ENCODE results near the gene RGCC. TPM values are rescaled to one million over a fixed set of nuclear protein-coding genes. Genes with fewer than 3 reads are reported as not detected.

The RGCC gene
- total RNA-seq, 1 donor from 2014 or later: 212 TPM

GRCh38 chr13:41509971-41510370, 52.6 kb downstream of the RGCC start:
- intact Hi-C loops (cut with DNase I): no loop called here
- no peak for TF ChIP-seq POLR2AphosphoS5 (IDR thresholded peaks at IDR 0.05; ENCODE audit: insufficient read depth in 1 of 2, low read depth in 1 of 2)
- TF ChIP-seq, protein P1, sequence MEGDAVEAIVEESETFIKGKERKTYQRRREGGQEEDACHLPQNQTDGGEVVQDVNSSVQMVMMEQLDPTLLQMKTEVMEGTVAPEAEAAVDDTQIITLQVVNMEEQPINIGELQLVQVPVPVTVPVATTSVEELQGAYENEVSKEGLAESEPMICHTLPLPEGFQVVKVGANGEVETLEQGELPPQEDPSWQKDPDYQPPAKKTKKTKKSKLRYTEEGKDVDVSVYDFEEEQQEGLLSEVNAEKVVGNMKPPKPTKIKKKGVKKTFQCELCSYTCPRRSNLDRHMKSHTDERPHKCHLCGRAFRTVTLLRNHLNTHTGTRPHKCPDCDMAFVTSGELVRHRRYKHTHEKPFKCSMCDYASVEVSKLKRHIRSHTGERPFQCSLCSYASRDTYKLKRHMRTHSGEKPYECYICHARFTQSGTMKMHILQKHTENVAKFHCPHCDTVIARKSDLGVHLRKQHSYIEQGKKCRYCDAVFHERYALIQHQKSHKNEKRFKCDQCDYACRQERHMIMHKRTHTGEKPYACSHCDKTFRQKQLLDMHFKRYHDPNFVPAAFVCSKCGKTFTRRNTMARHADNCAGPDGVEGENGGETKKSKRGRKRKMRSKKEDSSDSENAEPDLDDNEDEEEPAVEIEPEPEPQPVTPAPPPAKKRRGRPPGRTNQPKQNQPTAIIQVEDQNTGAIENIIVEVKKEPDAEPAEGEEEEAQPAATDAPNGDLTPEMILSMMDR (IDR thresholded peaks at IDR 0.05): no peak
- no peak for TF ChIP-seq POLR2A (IDR thresholded peaks at IDR 0.05)
- H3K27me3 ChIP-seq: no peaks in the 10 kb centered on the region
- H3K4me1 ChIP-seq: no peaks in the 10 kb centered on the region
- no peak overlapping the region for H3K4me3 ChIP-seq
- no peak for DNase-seq (ENCODE audit: extremely low spot score in 2 of 2)
- no peaks in the 10 kb centered on the region for H3K36me3 ChIP-seq
- no peak overlapping the region for H3K27ac ChIP-seq
- no peaks in the 10 kb centered on the region for H3K9me3 ChIP-seq

DNA sequence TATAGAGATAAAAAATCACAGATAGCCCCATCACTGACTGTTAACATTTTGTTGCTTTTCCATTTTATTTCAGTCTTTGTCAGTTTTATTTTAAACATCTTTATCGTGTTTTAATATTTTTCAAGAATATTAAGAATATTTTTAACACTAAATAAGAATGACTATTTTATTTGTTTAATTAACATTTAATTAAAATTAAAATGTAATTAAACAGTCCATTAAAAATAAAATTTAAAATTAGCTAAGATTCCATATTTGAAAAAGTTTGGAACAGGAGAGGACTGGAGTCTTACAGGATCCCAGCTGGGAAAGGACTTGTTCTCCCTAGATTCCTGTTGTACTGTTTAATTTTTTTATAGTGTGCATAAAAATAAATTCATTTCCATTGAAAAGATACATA, 54.5 kb downstream of the RGCC start:
- no peaks in the 10 kb centered on the region for H3K4me1 ChIP-seq
- no peak overlapping the region for H3K27ac ChIP-seq
- H3K27me3 ChIP-seq: no peaks in the 10 kb centered on the region
- TF ChIP-seq POLR2AphosphoS5 (IDR thresholded peaks at IDR 0.05; ENCODE audit: insufficient read depth in 1 of 2, low read depth in 1 of 2): no peak
- TF ChIP-seq, protein P1 (IDR thresholded peaks at IDR 0.05): no peak
- no peak for TF ChIP-seq POLR2A (IDR thresholded peaks at IDR 0.05)
- no peaks in the 10 kb centered on the region for H3K36me3 ChIP-seq
- no peaks in the 10 kb centered on the region for H3K9me3 ChIP-seq
- no peak for DNase-seq (ENCODE audit: extremely low spot score in 2 of 2)
- intact Hi-C loops (cut with DNase I): no loop called here
- H3K4me3 ChIP-seq: no peak overlapping the region

GRCh38 chr13:41512441-41512840, 55.1 kb downstream of the RGCC start:
- Histone ChIP-seq H3K27ac (no peak overlapping the region), H3K4me3 (no peak overlapping the region), H3K4me1 (no peaks in the 10 kb centered on the region), H3K27me3 (no peaks in the 10 kb centered on the region), H3K36me3 (no peaks in the 10 kb centered on the region), H3K9me3 (no peaks in the 10 kb centered on the region)
- no peak for DNase-seq (ENCODE audit: extremely low spot score in 2 of 2)
- intact Hi-C loops (cut with DNase I): no loop called here
- no peak for TF ChIP-seq POLR2AphosphoS5 (IDR thresholded peaks at IDR 0.05; ENCODE audit: insufficient read depth in 1 of 2, low read depth in 1 of 2)

DNA sequence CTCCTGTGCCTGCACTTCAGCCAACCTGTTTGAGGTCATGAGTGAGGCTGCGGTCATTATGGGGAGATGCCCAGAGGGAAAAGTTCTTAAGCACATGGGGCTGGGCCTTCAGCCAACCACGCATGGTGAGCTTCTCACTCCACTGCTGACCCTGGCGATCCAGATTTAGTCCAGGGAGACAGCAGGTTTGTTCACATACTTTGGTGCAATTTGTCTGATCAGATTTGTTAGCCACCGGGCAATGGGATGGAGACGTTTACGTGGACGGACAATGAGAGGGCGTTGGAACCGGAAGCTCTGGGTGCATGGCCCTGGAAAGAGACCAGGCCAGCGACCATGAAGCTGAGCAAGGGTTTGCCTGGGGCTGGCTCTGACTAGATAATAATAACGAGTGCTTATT, 56.2 kb downstream of the RGCC start:
- DNase-seq (ENCODE audit: extremely low spot score in 2 of 2): no peak
- Histone ChIP-seq H3K4me3 (no peak overlapping the region), H3K9me3 (no peaks in the 10 kb centered on the region), H3K27me3 (no peaks in the 10 kb centered on the region), H3K36me3 (no peaks in the 10 kb centered on the region), H3K27ac (no peak overlapping the region), H3K4me1 (no peaks in the 10 kb centered on the region)
- TF ChIP-seq POLR2AphosphoS5 (IDR thresholded peaks at IDR 0.05; ENCODE audit: insufficient read depth in 1 of 2, low read depth in 1 of 2): no peak
- TF ChIP-seq, protein P1 (IDR thresholded peaks at IDR 0.05): no peak
- intact Hi-C loops (cut with DNase I): no loop called here

DNA sequence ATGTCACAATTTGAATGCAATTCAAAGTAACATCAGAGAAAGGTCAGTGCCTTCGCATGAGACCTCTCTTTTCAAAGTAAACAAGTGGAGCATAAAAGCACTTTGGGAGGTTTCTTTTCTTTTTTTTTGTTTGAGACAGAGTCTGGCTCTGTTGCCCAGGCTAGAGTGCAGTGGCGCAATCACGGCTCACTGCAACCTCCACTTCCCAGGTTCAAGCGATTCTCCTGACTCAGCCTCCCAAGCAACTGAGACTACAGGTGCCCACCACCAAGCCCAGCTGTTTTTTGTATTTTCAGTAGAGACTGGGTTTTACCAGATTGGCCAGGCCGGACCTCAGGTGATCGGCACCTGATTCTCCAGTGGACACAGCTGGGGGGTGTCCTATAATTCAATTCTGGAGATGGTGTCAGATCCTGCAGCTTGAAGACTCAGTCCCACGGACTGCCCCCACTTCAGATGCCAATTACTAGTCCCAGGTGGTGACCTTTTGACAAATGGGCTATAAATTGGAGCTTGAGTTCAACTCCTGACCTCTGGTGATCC, 57.6 kb downstream of the RGCC start:
- no peak for DNase-seq (ENCODE audit: extremely low spot score in 2 of 2)
- Histone ChIP-seq H3K27ac (no peak overlapping the region), H3K4me3 (no peak overlapping the region)

More for the DNA sequence above, 57.6 kb downstream of the RGCC start:
- Histone ChIP-seq H3K27me3 (no peaks in the 10 kb centered on the region), H3K9me3 (no peaks in the 10 kb centered on the region), H3K36me3 (no peaks in the 10 kb centered on the region), H3K4me1 (no peaks in the 10 kb centered on the region)
- intact Hi-C loops (cut with DNase I): no loop called here
- TF ChIP-seq POLR2A (IDR thresholded peaks at IDR 0.05) (no peak), POLR2AphosphoS5 (IDR thresholded peaks at IDR 0.05; ENCODE audit: insufficient read depth in 1 of 2, low read depth in 1 of 2) (no peak)
- TF ChIP-seq, protein P1 (IDR thresholded peaks at IDR 0.05): no peak
